Kidney capillary endothelial cell (primary cell): ENCODE results near the gene ZNF512B.
"Not testable (repeated sequence)": the region's sequence is repeated elsewhere in the genome, so short reads cannot be mapped to it uniquely, and the experiment has no call there.

Source experiments
- DNase-seq: peaks from one replicate; pipeline ENCODE4 v3.0.0-alpha.2; 2018; ENCODE audit warnings: low spot score

Gene ZNF512B

GRCh38 chr20:63932606-63933160 lies 37.0 kb downstream of the ZNF512B start:
- no peak for DNase-seq

- no peak for DNase-seq
These were observed 38.0 kb downstream of the ZNF512B start for GRCh38 chr20:63931735-63932134.

DNA sequence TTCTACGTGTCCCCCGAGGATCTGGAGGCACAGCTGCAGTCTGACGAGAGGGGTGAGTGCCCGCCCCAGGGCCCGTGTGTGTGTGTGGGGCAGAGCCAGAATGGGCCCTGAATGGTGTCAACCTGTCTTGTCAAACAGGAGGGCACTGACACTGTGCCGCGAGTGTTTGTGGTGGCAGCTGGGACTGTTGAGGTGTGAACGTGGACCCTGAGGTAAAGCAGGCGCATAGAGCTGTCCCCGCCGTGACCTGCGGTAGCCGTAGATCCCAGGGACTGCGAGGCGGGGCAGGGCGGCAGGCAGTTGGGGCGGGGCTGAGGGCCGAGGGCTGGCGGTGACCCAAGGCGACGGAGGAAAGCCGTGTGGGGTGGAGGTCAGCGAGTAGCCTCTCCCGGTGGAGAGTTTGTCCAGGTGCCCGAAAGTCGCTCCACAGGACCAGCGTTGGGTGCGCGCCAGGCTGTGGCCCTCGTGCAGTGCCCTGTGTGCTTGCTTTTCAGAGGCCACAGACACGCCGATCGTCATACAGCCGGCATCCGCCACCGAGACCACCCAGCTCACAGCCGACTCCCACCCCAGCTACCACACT lies 38.7 kb downstream of the ZNF512B start:
- no peak for DNase-seq

- not testable (repeated sequence) for DNase-seq
These were observed 40.3 kb downstream of the ZNF512B start for GRCh38 chr20:63929473-63929883.

GRCh38 chr20:63929071-63929470 lies 40.7 kb downstream of the ZNF512B start:
- DNase-seq = no peak

GRCh38 chr20:63926298-63926697 lies 43.4 kb downstream of the ZNF512B start:
- DNase-seq = no peak

- DNase-seq = no peak
These were observed 45.5 kb downstream of the ZNF512B start for GRCh38 chr20:63924241-63924640.

- no peak for DNase-seq
These were observed 46.1 kb downstream of the ZNF512B start for GRCh38 chr20:63923651-63924050.

GRCh38 chr20:63920226-63920625 lies 49.5 kb downstream of the ZNF512B start:
- DNase-seq = no peak

- DNase-seq = no peak
These were observed 50.6 kb downstream of the ZNF512B start for GRCh38 chr20:63919130-63919529.

DNA sequence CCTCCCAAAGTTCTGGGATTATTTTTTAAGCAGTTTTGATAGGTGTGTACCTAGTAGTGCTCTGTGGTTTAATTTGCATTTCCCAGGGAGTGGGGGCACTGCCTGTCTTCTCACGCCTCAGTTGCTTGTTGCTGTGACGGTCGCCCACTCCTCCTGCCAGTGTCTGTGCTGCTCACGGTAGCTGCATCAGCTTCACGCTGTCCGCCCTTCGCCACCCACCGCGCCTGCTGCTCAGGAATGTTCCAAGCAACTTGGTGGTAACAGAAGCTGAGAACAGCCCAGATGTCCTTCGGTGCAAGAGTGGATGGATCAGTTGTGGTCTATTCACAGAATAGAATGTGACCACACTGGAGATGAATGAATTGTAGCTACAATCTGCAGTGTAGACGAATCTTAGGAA lies 51.9 kb downstream of the ZNF512B start:
- DNase-seq = no peak

DNA sequence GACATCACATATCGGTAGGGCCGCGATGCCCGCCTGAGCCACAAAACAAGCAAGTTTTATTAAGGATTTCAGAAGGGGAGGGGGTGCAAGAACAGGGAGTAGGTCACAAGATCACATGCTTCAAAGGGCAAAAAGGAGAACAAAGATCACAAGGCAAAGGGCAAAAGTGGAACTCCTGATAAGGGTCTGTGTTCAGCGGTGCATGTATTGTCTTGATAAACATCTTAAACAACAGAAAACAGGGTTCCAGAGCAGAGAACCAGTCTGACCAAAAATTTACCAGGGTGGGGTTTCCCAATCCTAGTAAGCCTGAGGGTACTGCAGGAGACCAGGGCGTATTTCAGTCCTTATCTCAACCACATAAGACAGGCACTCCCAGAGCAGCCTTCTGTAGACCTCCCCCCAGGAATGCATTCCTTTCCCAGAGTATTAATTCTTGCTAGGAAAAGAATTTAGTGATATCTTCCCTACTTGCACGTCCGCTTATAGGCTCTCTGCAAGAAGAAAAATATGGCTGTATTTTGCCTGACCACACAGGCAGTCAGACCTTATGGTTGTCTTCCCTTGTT lies 53.3 kb downstream of the ZNF512B start:
- DNase-seq = not testable (repeated sequence)

DNA sequence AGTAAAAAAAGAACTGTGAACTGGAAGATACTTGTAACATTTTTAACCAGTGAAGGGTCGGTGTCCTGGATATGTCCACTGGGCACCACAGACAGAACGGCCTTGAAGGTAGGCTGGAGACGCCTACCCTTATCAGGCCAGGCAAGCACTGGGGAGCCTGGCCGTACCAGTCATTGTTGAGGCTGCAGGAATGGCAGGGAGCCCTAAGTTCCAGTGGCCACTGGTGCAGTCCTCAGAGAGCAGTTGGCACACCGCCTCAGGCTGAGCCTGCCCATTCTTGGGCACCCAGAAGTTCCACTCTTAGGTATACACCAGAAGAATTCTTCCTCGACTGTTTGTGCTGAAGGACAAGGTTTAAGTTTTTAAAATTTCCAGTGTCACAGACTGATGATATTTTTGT lies 54.3 kb downstream of the ZNF512B start:
- no peak for DNase-seq

GRCh38 chr20:63913768-63914167 lies 56.0 kb downstream of the ZNF512B start:
- no peak for DNase-seq

DNA sequence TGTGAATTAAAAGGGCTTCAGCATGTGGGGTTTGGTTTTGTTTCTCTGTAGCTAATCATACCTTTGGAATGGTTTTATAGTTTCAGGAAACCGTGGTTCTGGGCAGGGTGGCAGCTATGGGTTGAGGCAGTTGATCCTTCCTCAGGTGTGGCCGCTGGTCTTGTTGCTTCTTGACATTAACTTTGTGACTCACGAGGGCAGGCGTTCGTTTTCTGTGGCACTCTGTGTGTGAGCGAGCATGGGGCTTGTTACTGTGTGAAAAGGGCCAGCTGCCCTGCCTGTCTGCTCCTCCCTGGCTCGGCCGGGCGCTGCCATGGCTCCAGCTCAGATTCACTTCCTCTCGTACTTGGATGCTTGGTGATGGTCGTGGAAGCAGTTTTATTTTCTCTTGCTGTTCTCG lies 58.6 kb downstream of the ZNF512B start:
- DNase-seq = no peak

GRCh38 chr20:63908008-63908682 lies 61.6 kb downstream of the ZNF512B start:
- no peak for DNase-seq
